Uterus (tissue), 4 donors: ENCODE measurements around the gene RHO. TPM values are rescaled to one million over a fixed set of nuclear protein-coding genes. Genes with fewer than 3 reads are reported as not detected.

Source experiments
- DNase-seq, 2 donors: peaks; one replicate each; pipeline ENCODE4 v3.0.0-alpha.2; 2019 to 2020
- H3K27ac ChIP-seq, 2 donors: fragments of 200-600 bp; sonication (generic); 1 replicate in 1 of 2; 2 replicates in 1 of 2; pipeline ENCODE4 v1.5.1; 2016 to 2018
- H3K27me3 ChIP-seq, 2 donors: fragments of 200-600 bp; sonication (generic); one replicate each; pipeline ENCODE4 v1.5.1; 2018 to 2019; ENCODE audit warnings: control low read depth in 1 of 2
- H3K36me3 ChIP-seq, 2 donors: fragments of 200-600 bp; sonication (generic); one replicate each; pipeline ENCODE4 v1.5.1; 2019; ENCODE audit warnings: control low read depth in 1 of 2
- H3K4me1 ChIP-seq, 2 donors: fragments of 200-600 bp; sonication (generic); one replicate each; pipeline ENCODE4 v1.5.1; 2018 to 2019; ENCODE audit warnings: control low read depth in 1 of 2
- H3K4me3 ChIP-seq, 2 donors: fragments of 200-600 bp; sonication (generic); 1 replicate in 1 of 2; 2 replicates in 1 of 2; pipeline ENCODE4 v1.5.1; 2018 to 2019; ENCODE audit warnings: mild to moderate bottlenecking in 1 of 2
- H3K9me3 ChIP-seq, 2 donors: fragments of 200-600 bp; sonication (generic); one replicate each; pipeline ENCODE4 v1.5.1; 2019; ENCODE audit warnings: control low read depth in 1 of 2
- POLR2A ChIP-seq, 2 donors: fragments of 450-650 bp; IDR thresholded peaks; one replicate each; pipeline ENCODE4 v1.6.1; 2016; ENCODE audit warnings: antibody characterized with exemption in 2 of 2, mild to moderate bottlenecking in 1 of 2, moderate library complexity in 1 of 2
- intact Hi-C: fragments of 100-400 bp; cut with DNase I; formaldehyde crosslinking; loops from one replicate; pipeline ENCODE4 v1.15.1; 2023; ENCODE audit warnings: low total_unique reads
- total RNA-seq, 4 donors: library from RNA; depleted of rRNA in 3 of 4; stranded (reverse); fragments of >200 nt in 3 of 4; gene quantifications; one replicate each; pipeline versions ENCODE4 v1.1.0 to v1.2.4, GENCODE V29; 2014 to 2023
- TF ChIP-seq, protein P1 (sequence below), 4 experiments: fragments of 200-600 bp in 2 of 4; fragments of 450-650 bp in 2 of 4; sonication (generic) in 2 of 4; IDR thresholded peaks; one replicate each; pipeline ENCODE4 v1.5.1; 2016 to 2019; ENCODE audit warnings: antibody characterized with exemption in 4 of 4, mild to moderate bottlenecking in 2 of 4, moderate library complexity in 1 of 4
- donor health status: DM: yes; HTN: yes; CAD: no.

Gene RHO
- total RNA-seq, 4 donors from 2014 or later = 0.34 TPM; not detected in 3

DNA sequence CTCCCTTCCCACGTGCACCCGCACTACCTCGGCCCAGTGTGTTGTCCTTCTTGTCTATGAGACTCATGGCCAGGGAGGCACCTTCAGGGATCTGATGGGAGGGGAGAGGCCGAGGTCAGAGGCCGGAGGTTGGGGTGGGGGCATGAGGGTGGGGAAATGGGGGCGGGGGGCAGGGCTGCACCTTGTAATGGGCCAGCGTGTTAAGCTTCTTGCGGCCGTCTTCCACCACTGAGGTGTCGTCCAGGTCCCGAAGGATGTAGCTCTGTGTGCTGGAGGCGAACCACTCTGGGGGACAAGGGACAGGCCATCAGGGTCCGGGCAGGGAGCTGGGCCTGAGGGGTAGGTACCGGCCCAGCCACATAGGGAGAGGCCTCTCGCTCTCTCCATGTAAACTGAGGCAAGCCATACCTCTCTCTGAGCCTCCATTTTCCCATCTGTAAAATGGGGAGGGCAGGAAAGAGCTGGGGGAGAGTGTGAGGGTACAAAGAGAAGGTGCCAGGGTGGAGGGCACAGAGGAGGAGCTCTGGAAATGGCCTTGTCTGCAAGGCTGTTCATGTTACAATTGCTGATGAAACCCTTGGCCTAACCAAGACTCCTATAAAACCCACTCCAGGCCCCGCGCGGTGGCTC, 33.3 kb downstream of the RHO start:
- peaks cover 7 to 54% of the 10 kb centered on the region in 2 donors for H3K4me1 ChIP-seq
- H3K36me3 ChIP-seq = no peaks in the 10 kb centered on the region
- DNase-seq = no peak
- no peaks in the 10 kb centered on the region for H3K27me3 ChIP-seq
- no peaks in the 10 kb centered on the region for H3K9me3 ChIP-seq
- intact Hi-C loops = no loop called here
- H3K27ac ChIP-seq = peak overlapping the region; percentile 88 to 95
- H3K4me3 ChIP-seq = no peak overlapping the region
- TF ChIP-seq POLR2A (IDR thresholded peaks at IDR 0.05) = no peak
- TF ChIP-seq, protein P1, sequence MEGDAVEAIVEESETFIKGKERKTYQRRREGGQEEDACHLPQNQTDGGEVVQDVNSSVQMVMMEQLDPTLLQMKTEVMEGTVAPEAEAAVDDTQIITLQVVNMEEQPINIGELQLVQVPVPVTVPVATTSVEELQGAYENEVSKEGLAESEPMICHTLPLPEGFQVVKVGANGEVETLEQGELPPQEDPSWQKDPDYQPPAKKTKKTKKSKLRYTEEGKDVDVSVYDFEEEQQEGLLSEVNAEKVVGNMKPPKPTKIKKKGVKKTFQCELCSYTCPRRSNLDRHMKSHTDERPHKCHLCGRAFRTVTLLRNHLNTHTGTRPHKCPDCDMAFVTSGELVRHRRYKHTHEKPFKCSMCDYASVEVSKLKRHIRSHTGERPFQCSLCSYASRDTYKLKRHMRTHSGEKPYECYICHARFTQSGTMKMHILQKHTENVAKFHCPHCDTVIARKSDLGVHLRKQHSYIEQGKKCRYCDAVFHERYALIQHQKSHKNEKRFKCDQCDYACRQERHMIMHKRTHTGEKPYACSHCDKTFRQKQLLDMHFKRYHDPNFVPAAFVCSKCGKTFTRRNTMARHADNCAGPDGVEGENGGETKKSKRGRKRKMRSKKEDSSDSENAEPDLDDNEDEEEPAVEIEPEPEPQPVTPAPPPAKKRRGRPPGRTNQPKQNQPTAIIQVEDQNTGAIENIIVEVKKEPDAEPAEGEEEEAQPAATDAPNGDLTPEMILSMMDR (IDR thresholded peaks at IDR 0.05) = no peak

- Histone ChIP-seq H3K4me1 (peaks cover 7 to 61% of the 10 kb centered on the region in 2 donors), H3K27me3 (no peaks in the 10 kb centered on the region), H3K4me3 (no peak overlapping the region), H3K27ac (peak overlapping the region; percentile 17 to 88), H3K36me3 (no peaks in the 10 kb centered on the region), H3K9me3 (no peaks in the 10 kb centered on the region)
- intact Hi-C loops = no loop called here
- DNase-seq = no peak
- no peak for TF ChIP-seq POLR2A (IDR thresholded peaks at IDR 0.05)
- TF ChIP-seq, protein P1 (IDR thresholded peaks at IDR 0.05) = no peak
These were observed 34.4 kb downstream of the RHO start for GRCh38 chr3:129562803-129563202.

GRCh38 chr3:129563332-129563731, 34.9 kb downstream of the RHO start:
- intact Hi-C loops = no loop called here
- Histone ChIP-seq H3K4me3 (no peak overlapping the region), H3K27me3 (no peaks in the 10 kb centered on the region), H3K36me3 (no peaks in the 10 kb centered on the region), H3K4me1 (peaks cover 7 to 60% of the 10 kb centered on the region in 2 donors), H3K9me3 (no peaks in the 10 kb centered on the region), H3K27ac (peak overlapping the region; percentile 72 to 79)
- TF ChIP-seq, protein P1 (IDR thresholded peaks at IDR 0.05) = no peak
- TF ChIP-seq POLR2A (IDR thresholded peaks at IDR 0.05) = no peak
- no peak for DNase-seq

- Histone ChIP-seq H3K36me3 (no peaks in the 10 kb centered on the region), H3K4me1 (peaks cover 7 to 60% of the 10 kb centered on the region in 2 donors)
- intact Hi-C loops = no loop called here
These were observed 35.6 kb downstream of the RHO start for GRCh38 chr3:129563850-129564535.

More at GRCh38 chr3:129563850-129564535, 35.6 kb downstream of the RHO start:
- no peak overlapping the region for H3K4me3 ChIP-seq
- TF ChIP-seq POLR2A (IDR thresholded peaks at IDR 0.05) = no peak
- TF ChIP-seq, protein P1 (IDR thresholded peaks at IDR 0.05) = no peak
- DNase-seq = peak; percentile 71 to 76
- H3K27me3 ChIP-seq = no peaks in the 10 kb centered on the region
- H3K9me3 ChIP-seq = no peaks in the 10 kb centered on the region
- peak overlapping the region; percentile 72 to 79 for H3K27ac ChIP-seq
